HG03064 (cell line): ENCODE results near the gene AKR1C1.
"Not testable (repeated sequence)": the region's sequence is repeated elsewhere in the genome, so short reads cannot be mapped to it uniquely, and the experiment has no call there.

Experiments used
- ATAC-seq: cut with Tn5 transposase; IDR thresholded peaks from one replicate; pipeline ENCODE4 v1.9.1; 2021; ENCODE audit warnings: low read depth; ENCODE audit not compliant: unreplicated experiment

The AKR1C1 gene

DNA sequence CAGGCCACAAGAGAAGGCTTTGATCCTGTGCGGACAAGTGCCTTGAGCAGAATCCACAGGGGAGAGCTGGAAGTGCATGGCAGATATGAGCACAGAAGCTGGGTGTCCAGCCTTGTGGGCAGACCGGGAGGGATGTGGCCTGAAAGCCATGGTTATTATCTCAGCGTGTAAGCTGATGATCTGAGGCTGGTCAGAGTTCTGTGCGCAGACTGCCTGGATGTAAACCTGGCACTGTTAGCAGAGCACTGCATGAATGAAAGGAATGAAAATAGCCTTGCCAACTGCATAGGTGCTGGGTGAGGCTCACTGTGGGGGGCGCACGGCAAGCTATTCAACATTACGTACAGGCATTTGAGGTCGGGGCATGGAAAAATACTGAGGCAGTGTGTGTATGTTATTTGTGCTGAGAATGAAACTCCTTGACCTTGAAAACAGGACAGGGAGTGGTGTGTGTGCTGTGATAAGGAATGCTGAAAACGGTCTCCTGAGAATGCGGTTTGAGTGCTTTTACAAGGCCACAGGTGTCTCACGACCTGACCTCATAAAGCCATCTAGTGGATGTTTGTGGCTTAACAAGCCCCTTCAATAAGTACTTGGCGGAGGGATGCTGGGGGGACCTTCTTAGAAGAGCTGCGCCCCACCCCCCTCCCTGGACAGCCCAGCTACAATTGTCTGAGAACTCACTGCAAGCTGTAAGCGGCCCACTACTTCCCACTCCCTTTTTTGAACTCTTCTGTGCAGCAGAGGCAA is 18.7 kb downstream of the AKR1C1 start:
- no peak for ATAC-seq

DNA sequence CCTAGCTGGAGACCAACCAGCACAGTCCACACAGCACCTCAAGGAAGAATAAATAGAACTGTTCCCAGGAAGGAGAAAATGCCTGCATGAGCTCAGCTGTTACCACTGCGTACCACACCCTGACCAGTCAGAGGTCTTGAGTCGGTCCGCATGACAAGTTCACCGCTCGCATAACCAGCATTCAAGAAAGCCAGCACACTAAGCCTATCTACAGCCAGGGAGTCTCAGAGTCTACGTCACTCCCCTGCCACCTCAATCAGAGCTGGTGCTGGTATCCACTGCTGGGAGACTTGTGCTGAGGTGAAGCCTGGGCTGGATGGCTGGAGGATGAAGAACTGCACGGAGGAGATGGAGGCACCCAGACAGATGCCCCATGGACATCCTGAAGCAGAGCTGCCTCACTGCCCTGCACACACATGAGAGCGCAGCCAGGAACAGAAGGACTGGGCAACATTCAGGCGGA is 19.6 kb downstream of the AKR1C1 start:
- no peak for ATAC-seq

- no peak for ATAC-seq
These were observed 20.5 kb downstream of the AKR1C1 start for GRCh38 chr10:4983615-4984216.

GRCh38 chr10:4984223-4984622 is 21.0 kb downstream of the AKR1C1 start:
- no peak for ATAC-seq

DNA sequence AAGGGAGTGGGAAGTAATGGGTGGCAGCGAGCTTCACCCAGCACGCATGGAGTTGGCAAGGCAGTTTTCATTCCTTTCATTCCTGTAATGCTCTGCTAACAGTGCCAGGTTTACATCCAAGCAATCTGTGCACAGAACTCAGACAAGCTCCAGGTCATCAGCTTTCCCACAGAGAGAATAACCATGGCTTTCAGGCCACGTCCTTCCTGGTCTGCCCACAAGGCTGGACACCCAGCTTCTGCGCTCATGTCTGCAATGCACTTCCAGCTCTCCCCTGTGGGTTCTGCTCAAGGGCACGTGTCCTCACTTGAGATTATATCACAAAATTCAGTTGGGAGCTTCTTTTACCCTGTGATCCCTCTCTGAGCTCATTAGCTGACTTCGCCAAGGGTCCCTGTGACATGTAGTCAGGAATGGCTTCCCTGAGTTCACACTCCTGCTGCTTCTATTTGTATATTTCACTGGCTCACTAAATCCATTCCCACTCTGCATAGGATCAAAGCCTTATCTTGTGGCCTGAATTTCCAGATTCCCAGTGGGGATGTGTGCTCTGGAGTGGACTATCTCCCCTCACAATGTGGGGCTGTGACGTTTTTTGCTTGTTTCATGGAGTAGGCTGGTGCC is 21.9 kb downstream of the AKR1C1 start:
- ATAC-seq, result no peak

GRCh38 chr10:4988000-4988641 is 24.9 kb downstream of the AKR1C1 start:
- ATAC-seq, result not testable (repeated sequence)

DNA sequence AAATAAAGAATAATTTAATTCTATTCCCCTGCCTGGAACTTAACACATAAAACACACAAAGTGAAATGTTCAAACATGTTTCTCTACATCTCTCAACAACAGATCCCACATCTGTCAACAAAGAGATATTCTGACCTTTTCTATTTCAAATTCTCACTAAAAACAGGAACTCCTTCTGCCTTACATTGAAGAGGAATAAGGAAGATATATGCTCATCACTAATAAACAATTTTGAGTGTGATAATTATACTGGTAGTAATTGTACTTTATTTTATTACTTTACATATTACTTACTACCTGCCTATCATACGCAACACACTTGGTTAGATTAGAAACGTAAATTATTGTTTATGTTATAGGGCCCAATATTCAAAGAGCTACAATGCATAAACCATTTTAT is 27.0 kb downstream of the AKR1C1 start:
- no peak for ATAC-seq

DNA sequence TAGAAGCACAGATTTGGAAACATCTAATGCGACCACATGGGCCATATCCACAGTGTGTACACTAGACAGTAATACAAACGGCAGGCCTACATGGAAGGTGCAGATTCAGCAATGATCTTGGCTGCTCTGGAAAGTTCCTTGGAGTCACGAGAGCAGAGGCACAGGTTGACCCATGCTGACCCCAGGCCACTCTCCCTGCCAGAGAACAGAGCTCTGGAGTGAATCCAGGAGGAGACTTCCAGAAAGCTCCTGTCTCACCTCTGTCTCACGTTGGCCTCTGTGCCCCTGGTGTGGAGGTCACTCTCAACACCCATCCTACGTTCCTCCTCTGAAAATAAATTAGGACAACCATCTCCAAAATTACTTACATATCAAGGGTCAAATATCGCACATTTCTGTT is 28.2 kb downstream of the AKR1C1 start:
- ATAC-seq, result not testable (repeated sequence)

- ATAC-seq, result not testable (repeated sequence)
These were observed 29.3 kb downstream of the AKR1C1 start for GRCh38 chr10:4992564-4992963.

DNA sequence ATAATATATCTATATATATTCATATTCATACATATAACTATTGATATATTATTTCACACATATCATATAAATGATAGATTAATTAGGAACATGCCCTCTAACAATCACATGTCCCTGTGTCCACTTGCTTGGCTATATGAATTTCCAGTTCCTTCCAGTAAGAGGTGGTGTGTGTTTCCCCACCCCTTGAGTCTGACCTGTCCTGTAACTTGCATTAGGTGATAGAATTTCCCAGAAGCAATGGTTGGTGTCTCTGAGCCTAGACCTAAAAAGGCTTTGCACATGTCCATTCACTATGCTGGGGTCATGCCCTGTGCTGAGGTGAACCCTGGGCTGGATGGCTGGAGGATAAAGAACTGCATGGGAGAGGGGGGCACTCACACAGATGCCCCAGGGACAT is 31.0 kb downstream of the AKR1C1 start:
- not testable (repeated sequence) for ATAC-seq

- ATAC-seq, result no peak
These were observed 35.5 kb downstream of the AKR1C1 start for GRCh38 chr10:4998671-4999070.

DNA sequence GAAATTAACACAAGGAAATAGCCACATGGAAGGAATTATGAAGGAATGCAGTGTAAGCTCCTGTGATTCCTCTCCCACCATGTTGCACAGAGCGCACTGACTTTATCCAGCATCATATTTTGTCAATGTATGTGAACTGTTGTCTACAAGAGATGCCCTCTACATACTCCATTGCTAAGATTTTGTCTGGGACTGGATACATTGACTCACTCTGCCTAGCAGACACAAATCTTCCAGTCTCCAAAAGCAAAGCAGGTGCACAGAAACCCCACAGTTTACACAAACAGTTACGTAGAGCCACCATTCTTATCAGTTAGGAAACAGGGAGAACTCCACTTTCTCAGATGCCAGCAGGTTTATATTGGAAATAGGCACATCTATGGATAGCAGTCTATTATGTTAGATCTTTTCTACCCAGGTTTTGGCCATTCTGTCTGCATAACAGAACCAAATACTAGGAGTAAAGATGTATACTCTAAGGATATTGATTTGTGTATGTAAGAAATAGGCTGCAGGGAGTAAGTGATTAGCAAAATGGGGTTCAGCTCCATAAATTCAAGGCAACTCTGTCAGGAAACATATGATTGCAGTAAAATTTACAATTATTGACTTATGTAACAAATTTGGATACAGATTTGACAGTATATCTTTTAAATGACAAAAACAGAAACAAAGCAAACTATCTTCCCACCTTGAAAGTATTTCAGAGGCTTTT is 39.0 kb downstream of the AKR1C1 start:
- no peak for ATAC-seq

DNA sequence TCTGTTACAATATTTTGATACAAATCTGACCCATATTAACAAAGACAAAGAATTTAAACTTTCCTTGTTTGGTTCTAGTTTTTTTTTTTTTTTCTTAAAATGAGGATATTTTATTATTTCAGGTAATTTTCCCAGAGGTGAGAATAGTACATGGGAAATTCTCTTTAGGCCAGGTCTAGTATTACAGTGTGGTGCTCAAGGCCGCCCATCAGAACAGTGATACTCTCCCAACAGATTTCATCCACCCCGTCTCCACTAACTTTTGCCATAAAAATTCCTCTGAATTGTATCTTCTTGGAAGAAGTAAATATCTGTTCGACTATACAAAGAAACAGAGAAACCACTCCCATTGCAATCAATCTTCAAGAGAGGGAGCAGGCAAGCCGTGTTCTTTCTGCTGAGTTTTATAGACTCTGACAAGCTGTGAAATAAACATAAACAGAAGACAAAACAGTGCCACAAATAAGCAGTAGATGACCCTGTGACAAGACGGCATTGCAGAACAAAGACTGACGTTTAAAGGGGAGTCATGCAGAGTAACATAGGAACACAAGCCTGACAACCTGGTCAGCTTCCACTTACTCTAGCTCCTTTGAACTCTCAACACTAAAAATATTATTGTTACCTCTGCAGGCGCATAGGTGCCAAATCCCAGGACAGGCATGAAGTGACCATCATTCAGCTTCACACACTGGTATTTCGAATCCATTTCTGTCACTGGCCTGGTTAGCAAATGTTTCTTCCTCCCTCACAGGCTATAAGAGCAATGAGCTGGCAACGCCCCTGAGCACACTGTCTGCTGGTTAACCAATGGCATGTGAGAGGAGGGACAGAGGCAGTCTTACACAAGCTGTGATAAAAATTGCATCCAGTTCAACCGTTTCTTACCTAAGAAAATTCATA is 40.2 kb downstream of the AKR1C1 start, which contains the start of gene AKR1C2:
Gene AKR1C2, minus strand, starts transcription at position 731 of the 903 bp plus-strand sequence. Its CDS starts 22 bp downstream, at position 709.
- not testable (repeated sequence) for ATAC-seq

DNA sequence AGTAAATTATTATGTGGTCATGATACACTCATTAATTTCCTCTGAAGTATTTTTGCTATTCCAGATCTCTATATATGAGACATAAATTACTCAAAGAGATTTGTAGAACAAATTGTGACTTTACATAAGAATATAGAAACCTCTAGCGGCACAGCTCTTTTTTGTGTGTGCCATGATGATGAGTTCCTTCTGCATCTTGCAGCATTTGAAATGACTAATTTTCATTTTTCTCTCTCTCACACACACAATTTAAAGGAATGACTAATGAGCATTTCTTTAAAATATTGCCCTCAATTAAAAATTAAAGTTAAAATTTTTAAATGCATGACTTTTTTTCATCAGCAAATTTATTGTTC is 40.8 kb downstream of the AKR1C1 start:
- ATAC-seq, result not testable (repeated sequence)

- not testable (repeated sequence) for ATAC-seq
These were observed 41.3 kb downstream of the AKR1C1 start for GRCh38 chr10:5004501-5004900.

GRCh38 chr10:5008857-5009548 is 45.8 kb downstream of the AKR1C1 start:
- ATAC-seq, result not testable (repeated sequence)

DNA sequence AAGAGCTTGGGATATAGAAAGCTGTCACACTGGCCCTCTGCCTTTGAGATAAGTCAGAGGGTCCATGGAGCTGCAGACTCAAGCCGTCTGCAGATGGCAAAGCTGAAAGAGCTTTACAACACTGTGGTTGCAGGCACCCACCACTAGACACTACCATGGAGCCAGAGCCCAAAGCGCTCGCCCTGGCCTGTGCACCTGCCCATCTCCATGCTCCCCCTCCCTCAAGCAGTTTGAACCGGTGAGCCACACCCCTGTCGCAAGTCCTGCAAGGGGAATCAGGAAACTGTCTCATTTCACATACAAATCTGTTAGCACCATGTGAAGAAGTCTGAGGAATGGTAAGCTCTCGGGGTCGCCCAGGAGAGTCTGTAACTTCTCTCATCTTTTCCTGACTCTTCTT is 46.8 kb downstream of the AKR1C1 start:
- not testable (repeated sequence) for ATAC-seq

GRCh38 chr10:5011392-5011791 is 48.2 kb downstream of the AKR1C1 start:
- ATAC-seq, result not testable (repeated sequence)

DNA sequence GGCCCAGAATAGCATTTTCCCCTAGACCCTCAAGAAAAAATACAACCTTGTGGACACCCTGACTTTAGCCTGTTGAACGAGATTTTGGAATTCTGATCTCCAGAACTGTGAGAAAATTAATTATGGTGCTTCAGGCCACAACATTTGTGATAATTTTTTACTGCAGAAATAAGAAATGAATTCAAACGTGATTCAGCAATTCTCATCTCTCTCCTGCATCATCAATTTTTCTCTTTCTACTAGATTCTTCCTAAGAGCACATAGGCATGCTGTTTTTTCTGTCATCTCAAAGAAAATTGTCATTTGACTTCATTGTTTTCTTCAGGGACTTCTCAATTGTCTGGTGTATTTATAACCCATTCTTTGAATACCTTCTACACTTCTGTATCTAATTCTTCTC is 49.4 kb downstream of the AKR1C1 start:
- ATAC-seq, result no peak
